CD8-positive, alpha-beta memory T cell (primary cell): ENCODE data around the gene SLCO3A1. TPM values are rescaled to one million over a fixed set of nuclear protein-coding genes. Genes with fewer than 3 reads are reported as not detected.

Source experiments
- CTCF ChIA-PET: fragments of 350-600 bp; sonication (Branson Sonifier 250); formaldehyde crosslinking; loops from one replicate; lab custom pipeline; 2021; ENCODE audit warnings: antibody characterized with exemption; lab: Charles Lee
- POLR2A ChIA-PET: fragments of 350-600 bp; sonication (Branson Sonifier 250); formaldehyde crosslinking; loops from one replicate; lab custom pipeline; 2021; ENCODE audit warnings: antibody characterized with exemption; lab: Charles Lee
- DNase-seq, 5 donors: peaks; one replicate each; pipeline versions ENCODE4 v3.0.0 to v3.0.0-alpha.2; 2020 to 2022; ENCODE audit warnings: mixed read lengths in 1 of 5
- H3K27ac ChIP-seq: one replicate; pipeline ENCODE4 v1.7.0; 2013; ENCODE audit warnings: low read depth, mild to moderate bottlenecking, low read length, moderate library complexity
- H3K27me3 ChIP-seq: 2 replicates; pipeline ENCODE4 v1.7.0; 2013; ENCODE audit warnings: low read length, mild to moderate bottlenecking; ENCODE audit not compliant: insufficient read depth, poor library complexity, severe bottlenecking
- H3K36me3 ChIP-seq: 2 replicates; pipeline ENCODE4 v1.7.0; 2013; ENCODE audit warnings: mild to moderate bottlenecking, low read length, moderate library complexity; ENCODE audit not compliant: insufficient read depth
- H3K4me1 ChIP-seq: 2 replicates; pipeline ENCODE4 v1.7.0; 2013; ENCODE audit warnings: mild to moderate bottlenecking, low read length, moderate library complexity; ENCODE audit not compliant: insufficient read depth
- H3K4me3 ChIP-seq: 2 replicates; pipeline ENCODE4 v1.7.0; 2013; ENCODE audit warnings: mild to moderate bottlenecking, low read length
- H3K9me3 ChIP-seq: 2 replicates; pipeline ENCODE4 v1.7.0; 2013; ENCODE audit warnings: mild to moderate bottlenecking, low read length
- H3K27ac Mint-ChIP-seq, 8 donors: one replicate each; pipeline ENCODE4 v1.8.0; 2020 to 2021; ENCODE audit warnings: mixed read lengths in 8 of 8, mild to moderate bottlenecking in 6 of 8, inconsistent platforms in 3 of 8, moderate library complexity in 3 of 8
- H3K27me3 Mint-ChIP-seq, 2 donors: one replicate each; pipeline ENCODE4 v1.8.0; 2020 to 2021; ENCODE audit warnings: mixed read lengths in 2 of 2, mild to moderate bottlenecking in 1 of 2, moderate library complexity in 1 of 2
- H3K36me3 Mint-ChIP-seq, 3 donors: one replicate each; pipeline ENCODE4 v1.8.0; 2020 to 2021; ENCODE audit warnings: mixed read lengths in 3 of 3, inconsistent platforms in 1 of 3, mild to moderate bottlenecking in 1 of 3
- H3K4me1 Mint-ChIP-seq, 3 donors: one replicate each; pipeline ENCODE4 v1.8.0; 2020 to 2021; ENCODE audit warnings: mixed read lengths in 3 of 3, inconsistent platforms in 1 of 3, mild to moderate bottlenecking in 1 of 3
- H3K4me3 Mint-ChIP-seq, 7 donors: one replicate each; pipeline ENCODE4 v1.8.0; 2020 to 2021; ENCODE audit warnings: mixed read lengths in 7 of 7, mild to moderate bottlenecking in 6 of 7, moderate library complexity in 4 of 7, inconsistent platforms in 2 of 7
- H3K9me3 Mint-ChIP-seq, 5 donors: one replicate each; pipeline ENCODE4 v1.8.0; 2020 to 2022; ENCODE audit warnings: mixed read lengths in 5 of 5, mild to moderate bottlenecking in 3 of 5, moderate library complexity in 2 of 5, inconsistent platforms in 1 of 5
- polyA plus RNA-seq: library from polyadenylated mRNA; unstranded; fragments of 300-500 nt; fragmentation: Illumina TruSeq; gene quantifications from one replicate; pipeline ENCODE4 v1.2.3, GENCODE V29; 2021
- total RNA-seq, 2 experiments: library from RNA; stranded (reverse); gene quantifications; one replicate each; pipeline ENCODE4 v1.2.3, GENCODE V29; 2021

The SLCO3A1 gene
- total and polyA plus RNA-seq, 3 experiments from 2014 or later = 10.0 to 47.9 (median 10.8) TPM

- H3K27me3 Mint-ChIP-seq = peaks cover 0 to 2% of the 10 kb centered on the region in 2 donors
Measured at GRCh38 chr15:91980502-91981267, 127.2 kb downstream of the SLCO3A1 start.

GRCh38 chr15:91981821-91982800 lies 128.6 kb downstream of the SLCO3A1 start:
- Mint-ChIP-seq H3K36me3 (peaks cover 0 to 4% (median 1%) of the 10 kb centered on the region in 3 donors), H3K4me1 (peaks cover 22 to 56% (median 24%) of the 10 kb centered on the region in 3 donors), H3K9me3 (no peaks in the 10 kb centered on the region), H3K27me3 (peaks cover 0 to 2% of the 10 kb centered on the region in 2 donors), H3K27ac (peak overlapping the region in 1 of 8 donors; percentile 6), H3K4me3 (no peak overlapping the region)
- no peaks in the 10 kb centered on the region for H3K36me3 ChIP-seq
- H3K4me1 ChIP-seq = no peaks in the 10 kb centered on the region
- H3K27ac ChIP-seq = no peak overlapping the region
- DNase-seq = no peak
- no peak overlapping the region for H3K4me3 ChIP-seq
- H3K9me3 ChIP-seq = no peaks in the 10 kb centered on the region
- no peaks in the 10 kb centered on the region for H3K27me3 ChIP-seq
- CTCF ChIA-PET = interaction anchor here (1.2 to 2.0 kb wide), 2 partner anchors 128 to 133 kb away, joined by 4 to 6 read pairs; no protein-coding TSS in a partner anchor
- POLR2A ChIA-PET = no interaction called here

More at GRCh38 chr15:91980502-91981267, 127.2 kb downstream of the SLCO3A1 start:
- Histone ChIP-seq H3K27me3 (no peaks in the 10 kb centered on the region), H3K27ac (no peak overlapping the region), H3K36me3 (no peaks in the 10 kb centered on the region), H3K4me3 (no peak overlapping the region), H3K9me3 (no peaks in the 10 kb centered on the region), H3K4me1 (no peaks in the 10 kb centered on the region)
- H3K9me3 Mint-ChIP-seq = peaks cover 0 to 3% (median 0%) of the 10 kb centered on the region in 5 donors
- H3K27ac Mint-ChIP-seq = no peak overlapping the region
- no peak for DNase-seq
- peaks cover 0 to 4% (median 1%) of the 10 kb centered on the region in 3 donors for H3K36me3 Mint-ChIP-seq
- H3K4me1 Mint-ChIP-seq = peaks cover 22 to 55% (median 23%) of the 10 kb centered on the region in 3 donors
- ChIA-PET CTCF (no interaction called here), POLR2A (no interaction called here)
- no peak overlapping the region for H3K4me3 Mint-ChIP-seq

GRCh38 chr15:91983729-91984340 lies 130.3 kb downstream of the SLCO3A1 start:
- no peak for DNase-seq
- Mint-ChIP-seq H3K9me3 (no peaks in the 10 kb centered on the region), H3K27ac (no peak overlapping the region), H3K36me3 (peaks cover 0 to 4% (median 1%) of the 10 kb centered on the region in 3 donors), H3K4me1 (peaks cover 23 to 53% (median 24%) of the 10 kb centered on the region in 3 donors), H3K4me3 (no peak overlapping the region), H3K27me3 (peaks cover 0 to 2% of the 10 kb centered on the region in 2 donors)
- H3K9me3 ChIP-seq = no peaks in the 10 kb centered on the region
- no peaks in the 10 kb centered on the region for H3K27me3 ChIP-seq
- CTCF ChIA-PET = no interaction called here
- no peak overlapping the region for H3K27ac ChIP-seq
- no peaks in the 10 kb centered on the region for H3K4me1 ChIP-seq
- H3K4me3 ChIP-seq = no peak overlapping the region
- POLR2A ChIA-PET = no interaction called here
- no peaks in the 10 kb centered on the region for H3K36me3 ChIP-seq

- Mint-ChIP-seq H3K27ac (peak overlapping the region in 1 of 8 donors; percentile 74), H3K9me3 (no peaks in the 10 kb centered on the region), H3K36me3 (peaks cover 0 to 4% (median 1%) of the 10 kb centered on the region in 3 donors), H3K4me1 (peaks cover 27 to 53% (median 38%) of the 10 kb centered on the region in 3 donors), H3K27me3 (peaks cover 0 to 2% of the 10 kb centered on the region in 2 donors), H3K4me3 (no peak overlapping the region)
- Histone ChIP-seq H3K36me3 (no peaks in the 10 kb centered on the region), H3K4me3 (no peak overlapping the region), H3K9me3 (no peaks in the 10 kb centered on the region), H3K27me3 (no peaks in the 10 kb centered on the region), H3K27ac (no peak overlapping the region), H3K4me1 (no peaks in the 10 kb centered on the region)
- no peak for DNase-seq
- ChIA-PET CTCF (no interaction called here), POLR2A (no interaction called here)
Measured at GRCh38 chr15:91985297-91985696, 131.8 kb downstream of the SLCO3A1 start.

- Histone ChIP-seq H3K4me1 (peaks cover 6% of the 10 kb centered on the region), H3K27me3 (no peaks in the 10 kb centered on the region), H3K9me3 (no peaks in the 10 kb centered on the region), H3K27ac (no peak overlapping the region), H3K4me3 (no peak overlapping the region), H3K36me3 (no peaks in the 10 kb centered on the region)
- H3K27ac Mint-ChIP-seq = peak overlapping the region in 2 of 8 donors; percentile 64 to 75
- H3K4me1 Mint-ChIP-seq = peaks cover 38 to 59% (median 59%) of the 10 kb centered on the region in 3 donors
- H3K36me3 Mint-ChIP-seq = no peaks in the 10 kb centered on the region
- CTCF ChIA-PET = no interaction called here
- H3K27me3 Mint-ChIP-seq = no peaks in the 10 kb centered on the region
- DNase-seq = no peak
- POLR2A ChIA-PET = no interaction called here
- no peak overlapping the region for H3K4me3 Mint-ChIP-seq
- no peaks in the 10 kb centered on the region for H3K9me3 Mint-ChIP-seq
Measured at GRCh38 chr15:91988071-91988470, 134.6 kb downstream of the SLCO3A1 start.

GRCh38 chr15:91988655-91989054 lies 135.1 kb downstream of the SLCO3A1 start:
- no peak overlapping the region for H3K27ac ChIP-seq
- no peaks in the 10 kb centered on the region for H3K9me3 ChIP-seq
- no peak overlapping the region for H3K4me3 Mint-ChIP-seq
- peaks cover 6% of the 10 kb centered on the region for H3K4me1 ChIP-seq
- no peaks in the 10 kb centered on the region for H3K27me3 Mint-ChIP-seq
- no peak overlapping the region for H3K4me3 ChIP-seq
- no peaks in the 10 kb centered on the region for H3K9me3 Mint-ChIP-seq
- no peaks in the 10 kb centered on the region for H3K36me3 ChIP-seq
- POLR2A ChIA-PET = no interaction called here
- peaks cover 0 to 4% (median 1%) of the 10 kb centered on the region in 3 donors for H3K36me3 Mint-ChIP-seq
- peak overlapping the region in 2 of 8 donors; percentile 45 to 61 for H3K27ac Mint-ChIP-seq
- CTCF ChIA-PET = no interaction called here
- DNase-seq = no peak
- no peaks in the 10 kb centered on the region for H3K27me3 ChIP-seq
- peaks cover 43 to 65% (median 59%) of the 10 kb centered on the region in 3 donors for H3K4me1 Mint-ChIP-seq

- POLR2A ChIA-PET = no interaction called here
- H3K4me3 ChIP-seq = no peak overlapping the region
- no peaks in the 10 kb centered on the region for H3K9me3 ChIP-seq
- Mint-ChIP-seq H3K9me3 (no peaks in the 10 kb centered on the region), H3K4me3 (no peak overlapping the region), H3K27me3 (no peaks in the 10 kb centered on the region), H3K27ac (no peak overlapping the region), H3K36me3 (peaks cover 0 to 9% (median 1%) of the 10 kb centered on the region in 3 donors), H3K4me1 (peaks cover 42 to 74% (median 57%) of the 10 kb centered on the region in 3 donors)
- H3K27me3 ChIP-seq = no peaks in the 10 kb centered on the region
- no peak overlapping the region for H3K27ac ChIP-seq
- CTCF ChIA-PET = no interaction called here
- no peaks in the 10 kb centered on the region for H3K36me3 ChIP-seq
- peaks cover 6% of the 10 kb centered on the region for H3K4me1 ChIP-seq
- DNase-seq = no peak
Measured at GRCh38 chr15:91989821-91990220, 136.3 kb downstream of the SLCO3A1 start.
